Measurements from ENCODE around the gene ATRIP.

ATRIP gene

GRCh38 chr3:48409291-48410201 is 37.0 kb upstream of the ATRIP start:
- no peak for DNase-seq (ENCODE audit: extremely low spot score, insufficient read length, low read depth)
- FAIRE-seq: no peak

- DNase-seq (ENCODE audit: extremely low spot score, insufficient read length, low read depth) (no peak), FAIRE-seq (no peak)
Measured at GRCh38 chr3:48410205-48411040, 36.1 kb upstream of the ATRIP start.

- FAIRE-seq (no peak), DNase-seq (ENCODE audit: extremely low spot score, insufficient read length, low read depth) (no peak)
Measured at GRCh38 chr3:48411041-48411588, 35.4 kb upstream of the ATRIP start.

- no peak for FAIRE-seq
- DNase-seq (ENCODE audit: extremely low spot score, insufficient read length, low read depth): no peak
Measured at GRCh38 chr3:48411606-48412374, 34.7 kb upstream of the ATRIP start.

- FAIRE-seq: no peak
- DNase-seq (ENCODE audit: extremely low spot score, insufficient read length, low read depth): no peak
Measured at GRCh38 chr3:48412375-48413001, 34.0 kb upstream of the ATRIP start.

GRCh38 chr3:48413086-48413485 is 33.5 kb upstream of the ATRIP start:
- no peak for FAIRE-seq
- DNase-seq (ENCODE audit: extremely low spot score, insufficient read length, low read depth): no peak

GRCh38 chr3:48413611-48414010 is 32.9 kb upstream of the ATRIP start:
- no peak for FAIRE-seq
- no peak for DNase-seq (ENCODE audit: extremely low spot score, insufficient read length, low read depth)

GRCh38 chr3:48414376-48415250 is 31.9 kb upstream of the ATRIP start:
- DNase-seq (ENCODE audit: extremely low spot score, insufficient read length, low read depth): no peak
- FAIRE-seq: no peak

- FAIRE-seq (no peak), DNase-seq (ENCODE audit: extremely low spot score, insufficient read length, low read depth) (no peak)
Measured at GRCh38 chr3:48415251-48415953, 31.1 kb upstream of the ATRIP start.

GRCh38 chr3:48416091-48416505 is 30.4 kb upstream of the ATRIP start:
- FAIRE-seq (no peak), DNase-seq (ENCODE audit: extremely low spot score, insufficient read length, low read depth) (no peak)

GRCh38 chr3:48416546-48416945 is 30.0 kb upstream of the ATRIP start:
- no peak for FAIRE-seq
- DNase-seq (ENCODE audit: extremely low spot score, insufficient read length, low read depth): no peak

GRCh38 chr3:48417529-48418108 is 28.9 kb upstream of the ATRIP start:
- no peak for DNase-seq (ENCODE audit: extremely low spot score, insufficient read length, low read depth)
- no peak for FAIRE-seq

GRCh38 chr3:48418140-48418539 is 28.4 kb upstream of the ATRIP start:
- DNase-seq (ENCODE audit: extremely low spot score, insufficient read length, low read depth): no peak
- FAIRE-seq: no peak

GRCh38 chr3:48418651-48419050 is 27.9 kb upstream of the ATRIP start:
- no peak for DNase-seq (ENCODE audit: extremely low spot score, insufficient read length, low read depth)

GRCh38 chr3:48419149-48419548 is 27.4 kb upstream of the ATRIP start:
- DNase-seq (ENCODE audit: extremely low spot score, insufficient read length, low read depth) (no peak), FAIRE-seq (no peak)

More at GRCh38 chr3:48418651-48419050, 27.9 kb upstream of the ATRIP start:
- FAIRE-seq: no peak

GRCh38 chr3:48419597-48419996 is 26.9 kb upstream of the ATRIP start:
- FAIRE-seq (no peak), DNase-seq (ENCODE audit: extremely low spot score, insufficient read length, low read depth) (no peak)

GRCh38 chr3:48420561-48420960 is 26.0 kb upstream of the ATRIP start:
- DNase-seq (ENCODE audit: extremely low spot score, insufficient read length, low read depth) (no peak), FAIRE-seq (no peak)

- DNase-seq (ENCODE audit: extremely low spot score, insufficient read length, low read depth): no peak
- FAIRE-seq: no peak
Measured at GRCh38 chr3:48422272-48422671, 24.3 kb upstream of the ATRIP start.
